HEK293T (cell line): Measurements from ENCODE around the gene REEP3.
"Not testable (repeated sequence)": the region's sequence is repeated elsewhere in the genome, so short reads cannot be mapped to it uniquely, and the experiment has no call there.

Source experiments
- CTCF ChIA-PET: fragments of 350-600 bp; formaldehyde crosslinking; extraction: SDS; loops from one replicate; lab custom pipeline; 2021; ENCODE audit warnings: antibody characterized with exemption, inconsistent platforms; lab: Yijun Ruan, JAX
- POLR2A ChIA-PET: fragments of 350-600 bp; formaldehyde crosslinking; extraction: SDS; loops from one replicate; lab custom pipeline; 2020; ENCODE audit warnings: antibody characterized with exemption, inconsistent platforms; lab: Yijun Ruan, JAX
- DNase-seq: peaks from one replicate; pipeline ENCODE4 v3.0.0; 2012; ENCODE audit warnings: mixed read lengths; ENCODE audit errors: extremely low spot score
- ARNT ChIP-seq: fragments of 450-650 bp; IDR thresholded peaks from 2 replicates; pipeline ENCODE4 v1.6.1; 2017; ENCODE audit warnings: mild to moderate bottlenecking
- BHLHE40 ChIP-seq: fragments of 450-650 bp; IDR thresholded peaks from 2 replicates; pipeline ENCODE4 v1.6.1; 2016; ENCODE audit warnings: mild to moderate bottlenecking, moderate library complexity, borderline replicate concordance
- CTBP1 ChIP-seq: fragments of 450-650 bp; IDR thresholded peaks from 2 replicates; pipeline ENCODE4 v1.6.1; 2016; ENCODE audit warnings: borderline replicate concordance
- ELF4 ChIP-seq: fragments of 450-650 bp; IDR thresholded peaks from 2 replicates; pipeline ENCODE4 v1.6.1; 2017; ENCODE audit warnings: antibody characterized with exemption
- FOXA1 ChIP-seq: fragments of 450-650 bp; IDR thresholded peaks from 2 replicates; pipeline ENCODE4 v1.6.1; 2016; ENCODE audit warnings: mild to moderate bottlenecking
- FOXK2 ChIP-seq: fragments of 450-650 bp; IDR thresholded peaks from 2 replicates; pipeline ENCODE4 v1.6.1; 2016; ENCODE audit warnings: mild to moderate bottlenecking
- FOXM1 ChIP-seq: fragments of 450-650 bp; IDR thresholded peaks from 2 replicates; pipeline ENCODE4 v1.6.1; 2017; ENCODE audit warnings: mild to moderate bottlenecking, borderline replicate concordance
- HDGF ChIP-seq: fragments of 450-650 bp; IDR thresholded peaks from 2 replicates; pipeline ENCODE4 v1.6.1; 2017; ENCODE audit warnings: antibody characterized with exemption, borderline replicate concordance
- L3MBTL2 ChIP-seq: fragments of 450-650 bp; conservative IDR thresholded peaks from 2 replicates; pipeline ENCODE4 v1.6.1; 2016; ENCODE audit warnings: mild to moderate bottlenecking
- LEF1 ChIP-seq: fragments of 450-650 bp; IDR thresholded peaks from 2 replicates; pipeline ENCODE4 v1.6.1; 2017; ENCODE audit warnings: mild to moderate bottlenecking, borderline replicate concordance
- NFRKB ChIP-seq: fragments of 450-650 bp; IDR thresholded peaks from 2 replicates; pipeline ENCODE4 v1.6.1; 2016; ENCODE audit warnings: mild to moderate bottlenecking, moderate library complexity
- PKNOX1 ChIP-seq: fragments of 450-650 bp; IDR thresholded peaks from 2 replicates; pipeline ENCODE4 v1.6.1; 2016
- SP1 ChIP-seq: fragments of 450-650 bp; IDR thresholded peaks from 2 replicates; pipeline ENCODE4 v1.6.1; 2017
- SUZ12 ChIP-seq: fragments of 450-650 bp; IDR thresholded peaks from 2 replicates; pipeline ENCODE4 v1.6.1; 2016; ENCODE audit warnings: mild to moderate bottlenecking
- TARDBP ChIP-seq: fragments of 450-650 bp; IDR thresholded peaks from 2 replicates; pipeline ENCODE4 v1.6.1; 2016
- ZNF384 ChIP-seq: fragments of 450-650 bp; IDR thresholded peaks from 2 replicates; pipeline ENCODE4 v1.6.1; 2016

The REEP3 gene

GRCh38 chr10:63646491-63646890 is 125.3 kb downstream of the REEP3 start:
- CTCF ChIA-PET, result no interaction called here
- POLR2A ChIA-PET, result no interaction called here
- DNase-seq, result no peak
- TF ChIP-seq L3MBTL2, result no peak
- no peak for TF ChIP-seq ZNF384

GRCh38 chr10:63651864-63652263 is 130.7 kb downstream of the REEP3 start:
- no peak for DNase-seq
- ChIA-PET POLR2A (no interaction called here), CTCF (interaction anchor here (0.6 kb wide), 1 partner anchor 168 kb away, joined by 3 read pairs; no protein-coding TSS in a partner anchor)
- no peak for TF ChIP-seq ELF4
- TF ChIP-seq PKNOX1, result no peak
- TF ChIP-seq LEF1, result no peak
- TF ChIP-seq ZNF384, result no peak
- no peak for TF ChIP-seq ARNT
- no peak for TF ChIP-seq FOXM1
- TF ChIP-seq FOXK2, result no peak
- TF ChIP-seq SP1, result no peak
- TF ChIP-seq L3MBTL2, result no peak
- no peak for TF ChIP-seq BHLHE40
- TF ChIP-seq TARDBP, result no peak
- TF ChIP-seq FOXA1, result no peak
- TF ChIP-seq HDGF, result no peak
- no peak for TF ChIP-seq NFRKB
- TF ChIP-seq CTBP1, result no peak
- TF ChIP-seq SUZ12, result no peak

- DNase-seq, result no peak
- POLR2A ChIA-PET, result no interaction called here
- no peak for TF ChIP-seq ELF4
- no peak for TF ChIP-seq LEF1
- no peak for TF ChIP-seq ZNF384
- TF ChIP-seq FOXM1, result no peak
- TF ChIP-seq FOXK2, result no peak
- TF ChIP-seq PKNOX1, result no peak
- no peak for TF ChIP-seq SUZ12
- TF ChIP-seq BHLHE40, result no peak
- no peak for TF ChIP-seq CTBP1
- no peak for TF ChIP-seq SP1
- TF ChIP-seq L3MBTL2, result no peak
- no peak for TF ChIP-seq HDGF
- TF ChIP-seq TARDBP, result no peak
- TF ChIP-seq FOXA1, result no peak
- no peak for TF ChIP-seq ARNT
- no peak for TF ChIP-seq NFRKB
- CTCF ChIA-PET, result no interaction called here
Observed at GRCh38 chr10:63653747-63654146, 132.5 kb downstream of the REEP3 start.

- no peak for DNase-seq
- CTCF ChIA-PET, result no interaction called here
- TF ChIP-seq LEF1 (no peak), PKNOX1 (no peak), ZNF384 (no peak), NFRKB (no peak), ELF4 (no peak), BHLHE40 (no peak), SP1 (no peak), L3MBTL2 (no peak), FOXA1 (no peak), CTBP1 (no peak)
Observed at GRCh38 chr10:63657761-63658160, 136.6 kb downstream of the REEP3 start.

GRCh38 chr10:63660941-63661340 is 139.7 kb downstream of the REEP3 start:
- DNase-seq, POLR2A ChIA-PET, CTCF ChIA-PET: not testable (repeated sequence)

More at GRCh38 chr10:63657761-63658160, 136.6 kb downstream of the REEP3 start:
- POLR2A ChIA-PET, result no interaction called here

- POLR2A ChIA-PET, result no interaction called here
- DNase-seq, result no peak
- no peak for TF ChIP-seq PKNOX1
- no peak for TF ChIP-seq FOXK2
- no peak for TF ChIP-seq NFRKB
- no peak for TF ChIP-seq SUZ12
- TF ChIP-seq TARDBP, result no peak
- no peak for TF ChIP-seq ZNF384
- CTCF ChIA-PET, result no interaction called here
Observed at GRCh38 chr10:63661347-63661746, 140.1 kb downstream of the REEP3 start.

GRCh38 chr10:63664341-63664885 is 143.2 kb downstream of the REEP3 start:
- CTCF ChIA-PET, result no interaction called here
- TF ChIP-seq HDGF, result no peak
- no peak for TF ChIP-seq FOXK2
- no peak for TF ChIP-seq LEF1
- no peak for TF ChIP-seq ZNF384
- no peak for TF ChIP-seq ELF4
- no peak for TF ChIP-seq ARNT
- no peak for TF ChIP-seq SUZ12
- no peak for TF ChIP-seq PKNOX1
- TF ChIP-seq CTBP1, result no peak
- no peak for TF ChIP-seq BHLHE40
- POLR2A ChIA-PET, result no interaction called here
- DNase-seq, result no peak

GRCh38 chr10:63665006-63665580 is 143.9 kb downstream of the REEP3 start:
- DNase-seq, POLR2A ChIA-PET, CTCF ChIA-PET: not testable (repeated sequence)
